Measurements from ENCODE around the gene AHI1. TPM values are rescaled to one million over a fixed set of nuclear protein-coding genes. Genes with fewer than 3 reads are reported as not detected.

The AHI1 gene
- total RNA-seq, 4 donors from 2014 or later = 9.2 to 16.5 (median 11.7) TPM

DNA sequence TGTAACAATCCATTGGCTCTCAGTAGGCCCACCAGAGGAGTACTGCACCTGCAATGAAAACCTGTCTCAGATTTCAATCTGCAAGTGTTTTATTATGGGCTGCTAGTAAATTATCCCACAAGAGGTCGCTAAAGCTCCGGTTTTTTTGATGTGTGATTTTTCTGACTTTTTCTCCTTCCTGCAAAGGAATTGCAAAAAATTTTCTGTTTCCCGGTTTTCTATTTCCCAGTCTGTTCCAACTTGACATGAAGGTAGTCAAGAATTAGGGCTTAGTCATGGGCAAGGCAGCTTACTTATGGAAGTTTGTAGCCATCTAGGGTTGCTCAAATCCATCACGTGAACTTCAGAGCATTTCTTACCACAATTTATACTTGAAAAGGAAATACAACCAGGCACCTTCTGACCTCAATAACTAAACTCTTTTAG, 38.5 kb upstream of the AHI1 start:
- intact Hi-C loops (cut with DNase I; ENCODE audit: low total_unique reads) = loop anchor here (10.0 kb wide), 1 partner anchor 689 kb away; no protein-coding TSS in a partner anchor
- no peak for TF ChIP-seq POLR2A (IDR thresholded peaks at IDR 0.05)
- TF ChIP-seq CTCF (IDR thresholded peaks at IDR 0.05) = no peak
- no peak overlapping the region for H3K4me3 ChIP-seq (ENCODE audit: low read depth, poor library complexity, severe bottlenecking)
- DNase-seq (ENCODE audit: low spot score in 2 of 2) = no peak
- WGBS, 2 donors = 13 to 14% methylated on average over 4 of the region's 4 CpGs

- TF ChIP-seq POLR2A (IDR thresholded peaks at IDR 0.05) (no peak), CTCF (IDR thresholded peaks at IDR 0.05) (no peak)
- WGBS, 2 donors = 86 to 87% methylated on average over 3 of the region's 3 CpGs
- intact Hi-C loops (cut with DNase I; ENCODE audit: low total_unique reads) = loop anchor here (10.0 kb wide), 1 partner anchor 690 kb away; no protein-coding TSS in a partner anchor
- DNase-seq (ENCODE audit: low spot score in 2 of 2) = no peak
- no peak overlapping the region for H3K4me3 ChIP-seq (ENCODE audit: low read depth, poor library complexity, severe bottlenecking)
Measured at GRCh38 chr6:135534773-135535380, 37.3 kb upstream of the AHI1 start.

GRCh38 chr6:135532559-135532958, 35.0 kb upstream of the AHI1 start:
- WGBS, 2 donors = 76 to 79% methylated on average over 1 of the region's 1 CpG
- intact Hi-C loops (cut with DNase I; ENCODE audit: low total_unique reads) = loop anchor here (10.0 kb wide), 1 partner anchor 692 kb away; no protein-coding TSS in a partner anchor
- H3K4me3 ChIP-seq (ENCODE audit: low read depth, poor library complexity, severe bottlenecking) = no peak overlapping the region
- DNase-seq (ENCODE audit: low spot score in 2 of 2) = no peak
- TF ChIP-seq POLR2A (IDR thresholded peaks at IDR 0.05) (no peak), CTCF (IDR thresholded peaks at IDR 0.05) (no peak)

DNA sequence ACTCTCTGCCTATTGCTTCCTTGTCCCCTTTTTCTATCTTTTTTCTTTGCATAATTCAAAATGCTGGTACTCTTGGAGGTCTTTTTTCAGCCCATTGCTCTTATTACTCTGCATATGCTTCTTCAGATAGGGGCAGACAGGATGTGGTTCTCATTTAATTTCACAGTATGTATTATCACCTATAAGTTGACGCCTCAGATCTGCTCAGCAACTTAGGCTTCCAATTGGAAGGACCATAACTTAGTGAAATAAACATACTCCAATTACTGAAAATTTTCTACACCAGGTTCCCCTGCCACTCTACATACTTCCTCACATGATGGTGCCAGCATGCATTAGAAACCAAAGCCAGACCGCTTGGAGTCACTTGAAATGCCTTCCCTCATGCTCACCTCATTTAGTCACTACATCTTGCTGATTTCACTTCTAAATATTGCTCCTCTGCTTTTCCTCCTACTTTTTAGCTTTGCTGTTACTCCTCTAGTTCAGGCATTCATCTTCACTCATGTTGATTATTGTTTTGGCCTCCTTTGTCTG, 34.5 kb upstream of the AHI1 start:
- DNase-seq (ENCODE audit: low spot score in 2 of 2) = no peak

DNA sequence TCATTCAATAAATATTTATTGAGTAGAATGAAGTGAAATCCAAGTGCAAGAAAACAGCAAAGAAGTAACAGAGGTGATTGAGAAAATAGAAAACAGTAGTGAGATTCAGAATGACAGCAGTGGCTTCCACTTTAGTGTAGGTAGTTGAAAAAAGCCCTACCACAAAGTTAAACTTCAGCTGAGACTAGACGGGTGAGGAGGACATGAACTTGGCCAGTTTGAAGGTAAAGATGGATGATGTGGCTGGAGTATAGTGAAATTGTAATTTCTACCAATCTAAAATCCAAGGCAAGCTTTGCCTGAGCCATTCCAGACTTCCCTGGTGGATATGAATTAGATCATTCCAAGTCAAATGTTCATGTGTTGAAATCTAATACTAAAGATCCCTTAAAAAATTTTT, 32.6 kb upstream of the AHI1 start:
- DNase-seq (ENCODE audit: low spot score in 2 of 2) = no peak
- no peak for TF ChIP-seq CTCF (IDR thresholded peaks at IDR 0.05)
- TF ChIP-seq POLR2A (IDR thresholded peaks at IDR 0.05) = no peak
- intact Hi-C loops (cut with DNase I; ENCODE audit: low total_unique reads) = loop anchor here (10.0 kb wide), 1 partner anchor 695 kb away; no protein-coding TSS in a partner anchor
- 89 to 91% methylated on average over 1 of the region's 1 CpG for WGBS, 2 donors
- H3K4me3 ChIP-seq (ENCODE audit: low read depth, poor library complexity, severe bottlenecking) = no peak overlapping the region

More for the DNA sequence above, 34.5 kb upstream of the AHI1 start:
- no peak overlapping the region for H3K4me3 ChIP-seq (ENCODE audit: low read depth, poor library complexity, severe bottlenecking)
- 93 to 95% methylated on average over 2 of the region's 2 CpGs for WGBS, 2 donors
- TF ChIP-seq POLR2A (IDR thresholded peaks at IDR 0.05) = no peak
- no peak for TF ChIP-seq CTCF (IDR thresholded peaks at IDR 0.05)
- intact Hi-C loops (cut with DNase I; ENCODE audit: low total_unique reads) = loop anchor here (10.0 kb wide), 1 partner anchor 693 kb away; no protein-coding TSS in a partner anchor

DNA sequence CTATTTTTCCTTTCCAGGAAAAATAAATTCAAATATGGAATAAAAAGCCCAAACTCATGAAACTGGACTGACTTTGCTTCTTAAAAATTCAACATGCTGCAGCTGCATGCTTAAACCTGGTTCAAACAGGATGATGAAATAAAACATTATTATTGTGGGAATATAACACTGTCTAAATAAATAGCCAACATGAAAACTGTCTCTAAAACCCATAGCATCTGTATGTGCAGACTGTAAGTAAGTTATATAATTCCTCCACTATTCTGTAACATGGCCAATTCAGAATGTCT, 30.4 kb upstream of the AHI1 start:
- no peak overlapping the region for H3K4me3 ChIP-seq (ENCODE audit: low read depth, poor library complexity, severe bottlenecking)
- TF ChIP-seq POLR2A (IDR thresholded peaks at IDR 0.05) (no peak), CTCF (IDR thresholded peaks at IDR 0.05) (no peak)
- no peak for DNase-seq (ENCODE audit: low spot score in 2 of 2)
- intact Hi-C loops (cut with DNase I; ENCODE audit: low total_unique reads) = no loop called here
